GM12878 (cell line): ENCODE data around the gene GRK6. TPM values are rescaled to one million over a fixed set of nuclear protein-coding genes. Genes with fewer than 3 reads are reported as not detected.

Source experiments
- ATAC-seq: fragments of 200-7000 bp; cut with Tn5 transposase; 3 replicates; pipeline ENCODE4 v1.9.1; 2020; ENCODE audit warnings: mild to moderate bottlenecking, moderate library complexity
- BruUV-seq: library from RNA; stranded (reverse); fragments of 400-500 nt; replicated peaks from 2 replicates; lab custom pipeline; 2021; lab: Mats Ljungman, UMichigan
- CTCF ChIA-PET: fragments of 300-600 bp; sonication (Branson Sonifier 250); formaldehyde crosslinking; extraction: SDS; loops from one replicate; lab custom pipeline; 2021; ENCODE audit warnings: inconsistent platforms; lab: Yijun Ruan, JAX
- POLR2A ChIA-PET: fragments of 350-600 bp; formaldehyde crosslinking; extraction: SDS; loops from one replicate; lab custom pipeline; 2021; ENCODE audit warnings: inconsistent platforms; lab: Charles Lee
- RAD21 ChIA-PET: fragments of 300-600 bp; sonication (Branson Sonifier 250); formaldehyde crosslinking; loops from one replicate; lab custom pipeline; 2023; ENCODE audit warnings: antibody characterized with exemption; ENCODE audit not compliant: unreplicated experiment; lab: Charles Lee
- SMC1A ChIA-PET: fragments of 300-600 bp; sonication (Branson Sonifier 250); formaldehyde crosslinking; loops from one replicate; lab custom pipeline; 2023; ENCODE audit not compliant: unreplicated experiment, uncharacterized antibody; lab: Charles Lee
- DNase-seq: peaks from one replicate; pipeline ENCODE4 v3.0.0-alpha.2; 2011; ENCODE audit warnings: low read depth, low spot score
- FAIRE-seq: peaks from 3 replicates; lab custom pipeline; 2011; peaks lifted over from hg19 to GRCh38; lab: Jason Lieb, UNC
- H2AFZ ChIP-seq: 2 replicates; pipeline ENCODE4 v1.6.0; 2011; ENCODE audit warnings: low read depth, low read length, control low read depth; ENCODE audit not compliant: control insufficient read depth
- H3K27ac ChIP-seq: 2 replicates; pipeline ENCODE4 v1.5.1; 2011; ENCODE audit warnings: control low read depth; ENCODE audit not compliant: control insufficient read depth, insufficient read depth
- H3K27me3 ChIP-seq, 2 experiments: replicated peaks in 1 of 2; 2 replicates each; pipeline versions ENCODE4 v1.6.0 to v1.6.1; 2011; ENCODE audit warnings: low read length in 1 of 2; ENCODE audit not compliant: control insufficient read depth in 2 of 2, insufficient read depth in 2 of 2
- H3K36me3 ChIP-seq, 2 experiments: 2 replicates each; pipeline ENCODE4 v1.5.1; 2011; ENCODE audit warnings: low read length in 1 of 2; ENCODE audit not compliant: control insufficient read depth in 2 of 2, insufficient read depth in 2 of 2
- H3K4me1 ChIP-seq: 2 replicates; pipeline ENCODE4 v1.6.1; 2011; ENCODE audit warnings: mild to moderate bottlenecking, low read length, moderate library complexity, mixed read lengths; ENCODE audit not compliant: control insufficient read depth, insufficient read depth
- H3K4me2 ChIP-seq: 2 replicates; pipeline ENCODE4 v1.6.0; 2011; ENCODE audit warnings: control low read depth; ENCODE audit not compliant: control insufficient read depth, insufficient read depth
- H3K4me3 ChIP-seq: fragments of 200-600 bp; sonication (generic); 2 replicates; pipeline ENCODE4 v1.5.1; 2016
- H3K79me2 ChIP-seq: 2 replicates; pipeline ENCODE4 v1.6.0; 2011; ENCODE audit warnings: low read length; ENCODE audit not compliant: control insufficient read depth, insufficient read depth
- H3K9ac ChIP-seq: 2 replicates; pipeline ENCODE4 v1.8.0; 2011; ENCODE audit warnings: low read length, control low read depth, mixed read lengths; ENCODE audit not compliant: control insufficient read depth, insufficient read depth
- H3K9me3 ChIP-seq: replicated peaks from 3 replicates; pipeline ENCODE4 v1.5.1; 2011; ENCODE audit warnings: mild to moderate bottlenecking, low read length; ENCODE audit not compliant: control insufficient read depth, insufficient read depth
- H4K20me1 ChIP-seq: 2 replicates; pipeline ENCODE4 v1.6.0; 2011; ENCODE audit not compliant: control insufficient read depth, insufficient read depth
- CEBPB ChIP-seq, 2 experiments: fragments of 150-350 bp in 1 of 2; IDR thresholded peaks; 2 replicates each; pipeline ENCODE4 v1.6.1; 2012 to 2014; ENCODE audit warnings: low read depth in 2 of 2, low read length in 2 of 2, borderline replicate concordance in 1 of 2, inconsistent platforms in 1 of 2
- HDAC2 ChIP-seq: fragments of 200-600 bp; sonication (generic); IDR thresholded peaks from 2 replicates; pipeline ENCODE4 v1.6.1; 2017
- IKZF1 ChIP-seq: fragments of 450-650 bp; conservative IDR thresholded peaks from 2 replicates; pipeline ENCODE4 v1.6.1; 2017; ENCODE audit warnings: antibody characterized with exemption, mild to moderate bottlenecking
- KLF5 ChIP-seq: fragments of 450-650 bp; IDR thresholded peaks from 2 replicates; pipeline ENCODE4 v1.6.1; 2014; ENCODE audit warnings: mild to moderate bottlenecking; ENCODE audit not compliant: partially characterized antibody
- MYB ChIP-seq: fragments of 150-350 bp; IDR thresholded peaks from 2 replicates; pipeline ENCODE4 v1.6.1; 2014; ENCODE audit warnings: mild to moderate bottlenecking, low read depth, low read length, borderline replicate concordance
- POU2F2 ChIP-seq: IDR thresholded peaks from 3 replicates; pipeline ENCODE4 v1.6.1; 2011; ENCODE audit warnings: low read depth, mild to moderate bottlenecking, low read length, borderline replicate concordance
- RUNX3 ChIP-seq: IDR thresholded peaks from 2 replicates; pipeline ENCODE4 v1.6.1; 2012; ENCODE audit warnings: low read length, inconsistent platforms
- SMC3 ChIP-seq: IDR thresholded peaks from 2 replicates; pipeline ENCODE4 v1.6.1; 2011; ENCODE audit warnings: low read length, improper control_type of control experiment, borderline replicate concordance
- SUZ12 ChIP-seq: fragments of 200-600 bp; sonication (generic); IDR thresholded peaks from one replicate; pipeline ENCODE4 v1.6.1; 2018; ENCODE audit warnings: antibody characterized with exemption, mild to moderate bottlenecking; ENCODE audit not compliant: unreplicated experiment
- TCF7 ChIP-seq: IDR thresholded peaks from 2 replicates; pipeline ENCODE4 v1.6.1; 2014; ENCODE audit warnings: antibody characterized with exemption, borderline replicate concordance
- YBX1 ChIP-seq: fragments of 450-650 bp; IDR thresholded peaks from 2 replicates; pipeline ENCODE4 v1.6.1; 2016; ENCODE audit warnings: antibody characterized with exemption
- ZNF24 ChIP-seq: fragments of 450-650 bp; IDR thresholded peaks from 2 replicates; pipeline ENCODE4 v1.6.1; 2017; ENCODE audit warnings: antibody characterized with exemption, mild to moderate bottlenecking
- WGBS: methylation state at CpG from one replicate; pipeline ENCODE4 v1.1.6; 2016; ENCODE audit warnings: low lambda C conversion rate; ENCODE audit not compliant: insufficient replicate concordance, insufficient coverage; ENCODE audit errors: missing lambda C conversion rate; 5-methylcytosine and 5-hydroxymethylcytosine counted together
- in situ Hi-C: fragments of 300-500 bp; cut with MboI; formaldehyde crosslinking; loops from 9 replicates; pipeline ENCODE4 v1.14.3; 2018; ENCODE audit warnings: mixed read lengths
- intact Hi-C: fragments of 100-400 bp; cut with micrococcal nuclease; formaldehyde crosslinking; loops from one replicate; pipeline ENCODE4 v1.14.2; 2022; ENCODE audit not compliant: unreplicated experiment
- polyA plus RNA-seq, 11 experiments: library from polyadenylated mRNA; depleted of rRNA in 4 of 11; unstranded in 6 of 11; stranded (reverse) in 5 of 11; fragments of >200 nt; fragmentation: Nextera tagmentation in 4 of 11; fragmentation: Illumina TruSeq in 1 of 11; extraction: Ambion mirVana in 4 of 11; extraction: Trizol in 1 of 11; gene quantifications; 1 replicate in 1 of 11; 2 replicates in 10 of 11; pipeline versions ENCODE4 v1.2.1 to v1.2.3, GENCODE V29; 2011 to 2016; ENCODE audit warnings: inconsistent platforms in 2 of 11, missing spikeins in 2 of 11, low read depth in 1 of 11
- total RNA-seq, 4 experiments: library from RNA; depleted of rRNA in 3 of 4; stranded (reverse); fragments of >200 nt in 3 of 4; fragmentation: Illumina TruSeq in 1 of 4; extraction: Trizol in 1 of 4; gene quantifications; 2 replicates each; pipeline versions ENCODE4 v1.2.1 to v1.2.3, GENCODE V29; 2013 to 2021
- TF ChIP-seq, protein P1 (sequence below): IDR thresholded peaks from 2 replicates; pipeline ENCODE4 v1.6.1; 2012; ENCODE audit warnings: mild to moderate bottlenecking, low read depth, low read length
- TF ChIP-seq, protein P2 (sequence below), 3 experiments: IDR thresholded peaks in 2 of 3; conservative IDR thresholded peaks in 1 of 3; 2 replicates each; pipeline ENCODE4 v1.5.1; 2011; ENCODE audit warnings: low read depth in 3 of 3, low read length in 3 of 3, mild to moderate bottlenecking in 3 of 3, control low read depth in 2 of 3, moderate library complexity in 2 of 3, inconsistent platforms in 1 of 3, mixed read lengths in 1 of 3; ENCODE audit not compliant: control insufficient read depth in 2 of 3, insufficient read depth in 1 of 3; ENCODE audit errors: extremely low read depth in 1 of 3
- TF ChIP-seq, protein P3 (sequence below): fragments of 450-650 bp; IDR thresholded peaks from 2 replicates; pipeline ENCODE4 v1.6.1; 2017; ENCODE audit warnings: mild to moderate bottlenecking

The GRK6 gene
- total and polyA plus RNA-seq, 10 of the 15 experiments (the other 5 are each of a cell fraction or from before 2014, with no cell fraction given): 0.79 to 124 (median 41.6) TPM

DNA sequence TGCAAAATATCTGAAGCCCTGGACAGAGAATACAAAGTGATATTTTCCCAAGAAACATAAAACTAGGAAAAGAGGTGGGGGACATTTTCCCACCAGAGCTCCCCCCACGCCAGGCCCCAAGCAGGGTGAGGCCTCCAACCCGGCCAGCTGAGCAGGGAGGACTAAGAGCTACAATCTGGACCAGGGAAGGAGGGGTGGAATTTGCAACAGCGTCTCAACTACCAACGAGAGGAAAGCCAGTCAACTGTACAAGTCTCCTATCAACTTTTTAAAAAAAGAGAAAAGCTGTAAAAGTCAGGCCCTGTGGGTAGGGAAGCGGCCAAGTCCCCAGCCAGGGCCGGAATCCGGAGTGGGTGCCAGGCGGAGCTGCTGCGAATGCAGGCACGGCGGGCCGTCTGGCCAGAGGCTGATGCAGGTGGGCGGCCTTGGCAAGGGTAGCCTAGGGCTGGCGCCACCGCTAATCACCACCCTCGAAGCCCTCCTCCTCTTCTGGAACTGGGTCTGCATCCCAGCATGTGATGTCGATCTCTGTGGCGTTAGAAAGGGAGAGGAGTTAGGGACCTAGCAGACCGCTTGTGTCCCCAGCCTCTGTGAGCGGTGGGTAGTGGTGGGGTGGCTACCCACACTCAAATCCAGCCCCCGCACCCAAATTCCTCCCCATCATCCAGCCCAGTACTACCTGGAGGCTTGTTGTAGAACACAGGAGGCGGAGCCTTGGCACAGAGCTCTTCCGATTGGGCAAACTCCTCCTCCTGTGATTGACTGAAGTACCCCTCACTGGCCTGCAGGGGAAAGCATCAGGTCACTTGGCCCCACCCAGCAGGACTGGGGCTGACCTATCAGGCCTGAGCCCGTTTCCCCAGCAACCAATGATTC is 30.7 kb downstream of the GRK6 start:
- peak; percentile 66 for DNase-seq
- Histone ChIP-seq H3K27me3 (no peaks in the 10 kb centered on the region), H3K4me2 (no peak overlapping the region), H3K9me3 (no peaks in the 10 kb centered on the region), H3K9ac (no peak overlapping the region), H3K4me1 (peaks cover 11% of the 10 kb centered on the region), H3K4me3 (no peak overlapping the region), H2AFZ (no peak overlapping the region), H3K36me3 (no peaks in the 10 kb centered on the region), H4K20me1 (no peaks in the 10 kb centered on the region), H3K27ac (no peak overlapping the region), H3K79me2 (no peaks in the 10 kb centered on the region; the same call in 1 of the 2 replicates)
- ChIA-PET CTCF (interaction anchor here (0.6 to 16.4 kb wide), 19 partner anchors 9 to 344 kb away, joined by 3 to 391 read pairs (median 5); partner anchors contain the start of genes DOK3, MXD3, PDLIM7 and PFN3), SMC1A (interaction anchor here (0.6 to 2.4 kb wide), 13 partner anchors 11 to 344 kb away, joined by 3 to 16 read pairs (median 6); partner anchors contain the start of genes GRK6 and PDLIM7), POLR2A (interaction anchor here (0.5 to 2.0 kb wide), 8 partner anchors 11 to 152 kb away, joined by 3 to 14 read pairs (median 4); no protein-coding TSS in a partner anchor), RAD21 (interaction anchor here (0.6 to 6.8 kb wide), 15 partner anchors 12 to 144 kb away, joined by 3 to 108 read pairs (median 5); partner anchors contain the start of genes GRK6, PDLIM7 and PRR7)
- intact Hi-C loops (loop anchor here (1.0 to 2.0 kb wide), 5 partner anchors 40 to 342 kb away; partner anchors contain the start of gene PDLIM7), in situ Hi-C loops (no loop called here)
- FAIRE-seq: peak; percentile 99
- peak; percentile 69 for ATAC-seq
- WGBS: 65% methylated on average over 24 of the region's 24 CpGs
- no TSS peak for BruUV-seq
- TF ChIP-seq TCF7 (no peak), SMC3 (0 out of 2 replicates have a peak, but pooled peaks have one; percentile 6), IKZF1 (no peak), YBX1 (no peak), CEBPB (IDR thresholded peaks at IDR 0.05; ENCODE audit: borderline replicate concordance in 1 of 2, low read depth in 2 of 2, low read length in 2 of 2) (no peak), POU2F2 (no peak), KLF5 (no peak), SUZ12 (no peak), RUNX3 (no peak), MYB (no peak), ZNF24 (no peak), HDAC2 (no peak)
- TF ChIP-seq, protein P1, sequence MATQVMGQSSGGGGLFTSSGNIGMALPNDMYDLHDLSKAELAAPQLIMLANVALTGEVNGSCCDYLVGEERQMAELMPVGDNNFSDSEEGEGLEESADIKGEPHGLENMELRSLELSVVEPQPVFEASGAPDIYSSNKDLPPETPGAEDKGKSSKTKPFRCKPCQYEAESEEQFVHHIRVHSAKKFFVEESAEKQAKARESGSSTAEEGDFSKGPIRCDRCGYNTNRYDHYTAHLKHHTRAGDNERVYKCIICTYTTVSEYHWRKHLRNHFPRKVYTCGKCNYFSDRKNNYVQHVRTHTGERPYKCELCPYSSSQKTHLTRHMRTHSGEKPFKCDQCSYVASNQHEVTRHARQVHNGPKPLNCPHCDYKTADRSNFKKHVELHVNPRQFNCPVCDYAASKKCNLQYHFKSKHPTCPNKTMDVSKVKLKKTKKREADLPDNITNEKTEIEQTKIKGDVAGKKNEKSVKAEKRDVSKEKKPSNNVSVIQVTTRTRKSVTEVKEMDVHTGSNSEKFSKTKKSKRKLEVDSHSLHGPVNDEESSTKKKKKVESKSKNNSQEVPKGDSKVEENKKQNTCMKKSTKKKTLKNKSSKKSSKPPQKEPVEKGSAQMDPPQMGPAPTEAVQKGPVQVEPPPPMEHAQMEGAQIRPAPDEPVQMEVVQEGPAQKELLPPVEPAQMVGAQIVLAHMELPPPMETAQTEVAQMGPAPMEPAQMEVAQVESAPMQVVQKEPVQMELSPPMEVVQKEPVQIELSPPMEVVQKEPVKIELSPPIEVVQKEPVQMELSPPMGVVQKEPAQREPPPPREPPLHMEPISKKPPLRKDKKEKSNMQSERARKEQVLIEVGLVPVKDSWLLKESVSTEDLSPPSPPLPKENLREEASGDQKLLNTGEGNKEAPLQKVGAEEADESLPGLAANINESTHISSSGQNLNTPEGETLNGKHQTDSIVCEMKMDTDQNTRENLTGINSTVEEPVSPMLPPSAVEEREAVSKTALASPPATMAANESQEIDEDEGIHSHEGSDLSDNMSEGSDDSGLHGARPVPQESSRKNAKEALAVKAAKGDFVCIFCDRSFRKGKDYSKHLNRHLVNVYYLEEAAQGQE: no peak
- TF ChIP-seq, protein P2, sequence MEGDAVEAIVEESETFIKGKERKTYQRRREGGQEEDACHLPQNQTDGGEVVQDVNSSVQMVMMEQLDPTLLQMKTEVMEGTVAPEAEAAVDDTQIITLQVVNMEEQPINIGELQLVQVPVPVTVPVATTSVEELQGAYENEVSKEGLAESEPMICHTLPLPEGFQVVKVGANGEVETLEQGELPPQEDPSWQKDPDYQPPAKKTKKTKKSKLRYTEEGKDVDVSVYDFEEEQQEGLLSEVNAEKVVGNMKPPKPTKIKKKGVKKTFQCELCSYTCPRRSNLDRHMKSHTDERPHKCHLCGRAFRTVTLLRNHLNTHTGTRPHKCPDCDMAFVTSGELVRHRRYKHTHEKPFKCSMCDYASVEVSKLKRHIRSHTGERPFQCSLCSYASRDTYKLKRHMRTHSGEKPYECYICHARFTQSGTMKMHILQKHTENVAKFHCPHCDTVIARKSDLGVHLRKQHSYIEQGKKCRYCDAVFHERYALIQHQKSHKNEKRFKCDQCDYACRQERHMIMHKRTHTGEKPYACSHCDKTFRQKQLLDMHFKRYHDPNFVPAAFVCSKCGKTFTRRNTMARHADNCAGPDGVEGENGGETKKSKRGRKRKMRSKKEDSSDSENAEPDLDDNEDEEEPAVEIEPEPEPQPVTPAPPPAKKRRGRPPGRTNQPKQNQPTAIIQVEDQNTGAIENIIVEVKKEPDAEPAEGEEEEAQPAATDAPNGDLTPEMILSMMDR (IDR thresholded peaks at IDR 0.05 in 2 of 3, conservative IDR thresholded peaks at IDR 0.05 in 1 of 3; ENCODE audit: control insufficient read depth in 2 of 3, extremely low read depth in 1 of 3, insufficient read depth in 1 of 3, low read depth in 3 of 3, low read length in 3 of 3): peak; percentile 34 to 64 (median 58)
- TF ChIP-seq, protein P3, sequence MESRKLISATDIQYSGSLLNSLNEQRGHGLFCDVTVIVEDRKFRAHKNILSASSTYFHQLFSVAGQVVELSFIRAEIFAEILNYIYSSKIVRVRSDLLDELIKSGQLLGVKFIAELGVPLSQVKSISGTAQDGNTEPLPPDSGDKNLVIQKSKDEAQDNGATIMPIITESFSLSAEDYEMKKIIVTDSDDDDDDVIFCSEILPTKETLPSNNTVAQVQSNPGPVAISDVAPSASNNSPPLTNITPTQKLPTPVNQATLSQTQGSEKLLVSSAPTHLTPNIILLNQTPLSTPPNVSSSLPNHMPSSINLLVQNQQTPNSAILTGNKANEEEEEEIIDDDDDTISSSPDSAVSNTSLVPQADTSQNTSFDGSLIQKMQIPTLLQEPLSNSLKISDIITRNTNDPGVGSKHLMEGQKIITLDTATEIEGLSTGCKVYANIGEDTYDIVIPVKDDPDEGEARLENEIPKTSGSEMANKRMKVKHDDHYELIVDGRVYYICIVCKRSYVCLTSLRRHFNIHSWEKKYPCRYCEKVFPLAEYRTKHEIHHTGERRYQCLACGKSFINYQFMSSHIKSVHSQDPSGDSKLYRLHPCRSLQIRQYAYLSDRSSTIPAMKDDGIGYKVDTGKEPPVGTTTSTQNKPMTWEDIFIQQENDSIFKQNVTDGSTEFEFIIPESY: no peak
